HG03442 (cell line): ENCODE results near the gene NUP155.
"Not testable (repeated sequence)": the region's sequence is repeated elsewhere in the genome, so short reads cannot be mapped to it uniquely, and the experiment has no call there.

Experiments
- ATAC-seq: cut with Tn5 transposase; IDR thresholded peaks from one replicate; pipeline ENCODE4 v1.9.1; 2021; ENCODE audit warnings: mild to moderate bottlenecking, moderate library complexity; ENCODE audit not compliant: unreplicated experiment

Gene NUP155

GRCh38 chr5:37283214-37283820, 87.6 kb downstream of the NUP155 start:
- no peak for ATAC-seq

- no peak for ATAC-seq
Measured at GRCh38 chr5:37275511-37275910, 95.4 kb downstream of the NUP155 start.

- no peak for ATAC-seq
Measured at GRCh38 chr5:37272511-37272910, 98.4 kb downstream of the NUP155 start.

DNA sequence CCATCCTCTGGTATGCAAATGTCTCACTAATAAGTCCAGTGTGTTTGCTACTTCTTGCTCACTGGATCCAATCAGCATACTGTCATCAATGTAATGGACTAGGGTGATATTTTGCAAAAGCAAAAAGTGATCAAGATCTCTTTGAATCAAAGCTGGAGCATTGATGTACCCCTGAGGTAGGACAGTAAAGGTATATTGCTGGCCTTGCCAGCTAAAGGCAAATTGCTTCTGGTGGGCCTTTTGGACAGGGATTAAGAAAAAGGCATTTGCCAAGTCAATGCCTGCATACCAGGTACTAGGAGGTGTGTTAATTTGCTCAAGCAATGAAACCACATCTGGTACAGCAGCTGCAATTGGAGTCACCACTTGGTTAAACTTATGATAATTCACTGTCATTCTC, 102.8 kb downstream of the NUP155 start:
- ATAC-seq = not testable (repeated sequence)

DNA sequence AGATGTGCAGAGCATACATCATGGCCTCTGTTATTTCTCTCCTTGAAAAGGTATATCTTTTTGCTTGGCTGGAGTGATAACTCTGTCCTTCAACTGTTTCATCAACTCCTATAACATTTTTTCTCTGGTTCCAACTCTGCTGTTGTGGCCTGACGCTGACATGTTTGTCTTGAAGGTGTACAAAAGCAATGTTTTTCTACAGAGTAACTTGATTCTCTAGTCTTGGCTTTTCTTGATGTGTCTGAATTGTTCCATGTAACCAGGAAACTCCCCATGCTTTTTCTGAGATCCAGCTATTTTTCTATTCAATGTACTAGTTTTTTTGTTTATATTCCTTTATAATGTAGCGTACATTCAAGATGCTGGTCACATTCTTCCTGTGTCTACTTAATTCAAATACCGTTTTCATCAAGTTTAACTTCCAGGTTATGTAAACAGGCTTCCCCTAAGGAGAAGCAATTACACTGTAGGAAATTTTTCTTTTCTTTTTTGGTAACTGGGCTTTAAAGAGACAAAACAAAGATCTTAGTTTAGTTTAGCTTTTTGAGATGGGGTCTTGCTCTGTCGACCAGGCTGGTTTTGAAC, 115.0 kb downstream of the NUP155 start:
- no peak for ATAC-seq

DNA sequence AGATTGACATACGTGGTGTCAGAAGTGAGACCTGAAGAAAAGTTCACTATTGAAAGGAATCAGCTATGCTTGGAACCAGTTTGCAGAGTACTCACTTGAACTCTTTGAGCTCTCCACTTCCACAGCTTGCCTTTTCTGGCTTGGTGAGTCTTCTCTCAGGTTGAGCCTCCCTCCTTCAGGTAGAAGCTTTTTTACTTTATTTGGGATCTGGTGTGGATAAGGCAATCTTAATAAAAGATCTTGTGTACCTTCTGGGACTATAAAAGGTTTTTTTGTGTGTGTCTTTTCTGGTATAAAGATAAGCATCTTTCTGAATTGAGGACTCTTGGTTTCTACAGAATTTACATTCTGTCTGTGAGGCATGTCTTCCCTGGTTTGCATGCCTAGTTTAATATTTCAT, 116.3 kb downstream of the NUP155 start:
- no peak for ATAC-seq

GRCh38 chr5:37251665-37252064, 119.2 kb downstream of the NUP155 start:
- no peak for ATAC-seq

- no peak for ATAC-seq
Measured at GRCh38 chr5:37249815-37250164, 121.1 kb downstream of the NUP155 start.

- peak; percentile 75 for ATAC-seq
Measured at GRCh38 chr5:37248970-37249814, 121.7 kb downstream of the NUP155 start, which contains the start of gene CPLANE1. CPLANE1 (minus strand) TSS chr5:37249376; CDS start chr5:37247698, 1,678 bp downstream.

DNA sequence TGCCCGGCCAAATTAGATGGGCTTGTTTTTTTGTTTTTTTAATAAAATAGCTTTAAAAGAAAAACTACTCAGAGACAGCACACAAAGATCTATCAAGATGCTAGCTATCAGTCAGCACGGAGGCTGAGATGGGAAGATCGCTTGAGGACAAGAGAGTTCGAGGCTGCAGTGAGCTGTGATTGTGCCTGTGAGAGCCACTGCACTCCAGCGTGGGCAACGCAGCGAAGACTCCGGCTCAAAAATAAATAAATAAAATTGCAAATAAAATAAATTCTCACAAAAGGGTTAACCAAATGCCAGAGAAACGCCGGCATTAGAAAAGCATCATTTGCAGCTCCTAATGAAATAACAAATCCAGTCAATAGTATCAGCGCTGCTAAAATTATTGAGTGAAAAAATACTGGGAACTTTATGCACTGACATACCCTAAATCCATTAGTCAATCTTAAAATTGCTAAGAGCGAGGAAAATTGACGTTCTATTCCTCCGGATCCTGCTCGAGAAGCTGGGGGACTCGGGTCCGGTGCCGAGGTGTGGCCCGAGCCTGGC, 122.4 kb downstream of the NUP155 start:
- no peak for ATAC-seq

- no peak for ATAC-seq
Measured at GRCh38 chr5:37247496-37247895, 123.4 kb downstream of the NUP155 start.

- no peak for ATAC-seq
Measured at GRCh38 chr5:37247036-37247435, 123.9 kb downstream of the NUP155 start.
